ENCODE measurements around the gene HCN2. TPM values are rescaled to one million over a fixed set of nuclear protein-coding genes. Genes with fewer than 3 reads are reported as not detected.

The HCN2 gene
- total RNA-seq (under 1 TPM; 0.38 to 0.50 TPM), polyA plus RNA-seq (ENCODE audit: insufficient read length in 6 of 6) (under 1 TPM; 0.06 to 0.21 (median 0.13) TPM)
- long read RNA-seq, donor 1 = 0 reads
- long read RNA-seq, donor 2 = 0 reads
- long read RNA-seq, donor 3 = 0 reads
- long read RNA-seq, donor 4 = 0 reads
- long read RNA-seq, donor 5 = 0 reads
- long read RNA-seq, donor 6 = 0 reads
- long read RNA-seq, donor 7, partial matches to known transcripts = 0 of 1 reads
- long read RNA-seq, donor 7, other reads (novel, unspliced or antisense) = 0 of 1 reads
- long read RNA-seq, donor 8 = 0 reads
- long read RNA-seq, donor 9 = 0 reads
- long read RNA-seq, donor 10 = 0 reads
- long read RNA-seq, donor 11 = 0 reads
- long read RNA-seq, donor 12 = 0 reads

- TF ChIP-seq, protein P1, sequence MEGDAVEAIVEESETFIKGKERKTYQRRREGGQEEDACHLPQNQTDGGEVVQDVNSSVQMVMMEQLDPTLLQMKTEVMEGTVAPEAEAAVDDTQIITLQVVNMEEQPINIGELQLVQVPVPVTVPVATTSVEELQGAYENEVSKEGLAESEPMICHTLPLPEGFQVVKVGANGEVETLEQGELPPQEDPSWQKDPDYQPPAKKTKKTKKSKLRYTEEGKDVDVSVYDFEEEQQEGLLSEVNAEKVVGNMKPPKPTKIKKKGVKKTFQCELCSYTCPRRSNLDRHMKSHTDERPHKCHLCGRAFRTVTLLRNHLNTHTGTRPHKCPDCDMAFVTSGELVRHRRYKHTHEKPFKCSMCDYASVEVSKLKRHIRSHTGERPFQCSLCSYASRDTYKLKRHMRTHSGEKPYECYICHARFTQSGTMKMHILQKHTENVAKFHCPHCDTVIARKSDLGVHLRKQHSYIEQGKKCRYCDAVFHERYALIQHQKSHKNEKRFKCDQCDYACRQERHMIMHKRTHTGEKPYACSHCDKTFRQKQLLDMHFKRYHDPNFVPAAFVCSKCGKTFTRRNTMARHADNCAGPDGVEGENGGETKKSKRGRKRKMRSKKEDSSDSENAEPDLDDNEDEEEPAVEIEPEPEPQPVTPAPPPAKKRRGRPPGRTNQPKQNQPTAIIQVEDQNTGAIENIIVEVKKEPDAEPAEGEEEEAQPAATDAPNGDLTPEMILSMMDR (IDR thresholded peaks at IDR 0.05) = no peak
- Histone ChIP-seq H3K4me3 (no peak within 1 kb of the TSS), H3K27ac (no peak within 1 kb of the TSS), H3K9me3 (no peaks in the 10 kb centered on the region), H3K27me3 (peaks cover 33 to 94% of the 10 kb centered on the region in 2 donors), H3K4me1 (peaks cover 0 to 21% of the 10 kb centered on the region in 2 donors), H3K36me3 (no peaks in the 10 kb centered on the region)
- intact Hi-C loops (cut with DNase I) = no loop called here
- DNase-seq (no peak), ATAC-seq (no peak)
These were observed at the start of gene HCN2 for GRCh38 chr19:589693-590395. HCN2 (plus strand) TSS chr19:589881; CDS start chr19:589946, 65 bp downstream.

GRCh38 chr19:540867-541637, 48.6 kb upstream of the HCN2 start:
- TF ChIP-seq, protein P1 (IDR thresholded peaks at IDR 0.05) = no peak
- ATAC-seq (no peak), DNase-seq (no peak)
- H3K36me3 ChIP-seq = peaks cover 0 to 60% of the 10 kb centered on the region in 2 donors
- H3K9me3 ChIP-seq = no peaks in the 10 kb centered on the region
- no peak overlapping the region for H3K27ac ChIP-seq
- peaks cover 0 to 4% of the 10 kb centered on the region in 2 donors for H3K4me1 ChIP-seq
- intact Hi-C loops (cut with DNase I) = no loop called here
- no peaks in the 10 kb centered on the region for H3K27me3 ChIP-seq
- H3K4me3 ChIP-seq = no peak overlapping the region

DNA sequence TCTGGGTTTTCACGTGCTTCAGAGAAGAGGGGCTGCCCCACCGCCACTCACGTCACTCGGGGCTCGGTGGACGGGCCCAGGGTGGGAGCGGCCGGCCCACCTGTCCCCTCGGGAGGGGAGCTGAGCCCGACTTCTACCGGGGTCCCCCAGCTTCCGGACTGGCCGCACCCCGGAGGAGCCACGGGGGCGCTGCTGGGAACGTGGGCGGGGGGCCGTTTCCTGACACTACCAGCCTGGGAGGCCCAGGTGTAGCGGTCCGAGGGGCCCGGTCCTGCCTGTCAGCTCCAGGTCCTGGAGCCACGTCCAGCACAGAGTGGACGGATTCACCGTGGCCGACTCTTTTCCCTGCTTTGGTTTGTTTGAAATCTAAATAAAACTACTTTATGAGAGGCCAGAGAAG, 48.0 kb upstream of the HCN2 start:
- Histone ChIP-seq H3K4me3 (no peak overlapping the region), H3K9me3 (no peaks in the 10 kb centered on the region), H3K27ac (no peak overlapping the region), H3K36me3 (peaks cover 0 to 54% of the 10 kb centered on the region in 2 donors), H3K4me1 (no peaks in the 10 kb centered on the region), H3K27me3 (no peaks in the 10 kb centered on the region)
- TF ChIP-seq, protein P1 (IDR thresholded peaks at IDR 0.05) = no peak
- no peak for ATAC-seq
- intact Hi-C loops (cut with DNase I) = no loop called here
- DNase-seq = no peak

DNA sequence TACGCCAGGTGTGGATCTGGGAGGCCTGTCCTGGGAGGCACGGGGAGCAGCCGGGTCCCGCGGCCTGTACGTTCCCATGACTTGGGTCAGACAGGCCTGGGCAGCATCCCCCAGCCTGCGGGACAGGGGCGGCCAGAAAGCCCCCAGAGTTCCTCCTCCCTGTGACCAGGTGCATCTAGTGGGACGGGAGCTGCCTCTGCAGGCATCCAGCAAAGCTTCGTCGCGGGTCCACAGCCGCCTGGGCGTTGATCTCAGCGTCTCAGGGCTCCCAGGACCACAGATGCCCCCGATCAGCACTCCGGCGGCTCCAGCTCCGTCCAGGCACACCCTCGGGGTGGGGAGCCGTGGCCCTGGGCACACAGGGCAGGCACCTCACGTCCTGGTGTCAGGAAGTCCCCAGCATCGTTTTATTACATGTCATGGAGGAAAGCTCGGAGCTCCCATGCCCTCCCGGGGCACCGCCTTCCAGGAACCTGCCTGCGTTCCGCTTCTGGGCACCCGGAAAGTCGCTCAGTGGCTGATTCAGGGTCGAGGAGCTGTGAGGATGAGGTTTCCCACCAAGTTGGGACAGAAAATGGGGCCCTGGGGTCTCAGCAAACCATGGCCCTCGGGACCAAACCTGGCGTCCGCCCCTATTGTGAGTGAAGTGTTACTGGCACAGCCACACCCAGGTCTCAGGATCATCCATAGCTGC, 47.4 kb upstream of the HCN2 start:
- intact Hi-C loops (cut with DNase I) = no loop called here
- H3K4me3 ChIP-seq = no peak overlapping the region
- ATAC-seq (no peak), DNase-seq (no peak)
- H3K4me1 ChIP-seq = no peaks in the 10 kb centered on the region
- H3K9me3 ChIP-seq = no peaks in the 10 kb centered on the region
- peaks cover 0 to 48% of the 10 kb centered on the region in 2 donors for H3K36me3 ChIP-seq
- H3K27me3 ChIP-seq = no peaks in the 10 kb centered on the region
- TF ChIP-seq, protein P1 (IDR thresholded peaks at IDR 0.05) = no peak
- H3K27ac ChIP-seq = no peak overlapping the region

All from left lung (tissue), 14 donors.